K562 (cell line): ENCODE measurements around the gene DYNC2H1. TPM values are rescaled to one million over a fixed set of nuclear protein-coding genes. Genes with fewer than 3 reads are reported as not detected.
A peak's percentile ranks its signal among the peaks of the same experiment; 100 is the strongest.

Experiments
- ATAC-seq: fragments of 200-7000 bp; cut with Tn5 transposase; 3 replicates; pipeline ENCODE4 v1.9.1; 2020; ENCODE audit warnings: moderate library complexity
- BruUV-seq: library from RNA; stranded (reverse); fragments of 400-500 nt; replicated peaks from 2 replicates; lab custom pipeline; 2021; lab: Mats Ljungman, UMichigan
- CTCF ChIA-PET: fragments of 300-600 bp; formaldehyde crosslinking; extraction: SDS; loops from one replicate; lab custom pipeline; 2021; ENCODE audit warnings: low intra/inter-chr PET ratio; lab: Yijun Ruan, JAX
- POLR2A ChIA-PET: fragments of 300-600, 350-650 bp; sonication (Branson Sonifier 250); formaldehyde crosslinking; extraction: SDS; loops from one replicate; lab custom pipeline; 2021; ENCODE audit warnings: antibody characterized with exemption, inconsistent platforms; lab: Yijun Ruan, JAX
- DNase-seq, 4 experiments: peaks; one replicate each; pipeline versions ENCODE4 v3.0.0 to v3.0.0-alpha.2; 2011 to 2018; ENCODE audit warnings: low spot score in 3 of 4, mixed read lengths in 3 of 4; ENCODE audit errors: extremely low read depth in 1 of 4
- FAIRE-seq: peaks from 2 replicates; lab custom pipeline; 2011; peaks lifted over from hg19 to GRCh38; lab: Jason Lieb, UNC
- H2AFZ ChIP-seq: 2 replicates; pipeline ENCODE4 v1.6.0; 2011; ENCODE audit warnings: low read depth, low read length, control low read depth, inconsistent platforms
- H3K27ac ChIP-seq: fragments of 200-600 bp; 3 replicates; pipeline ENCODE4 v1.8.0; 2011; ENCODE audit warnings: low read depth, mild to moderate bottlenecking, control low read depth, inconsistent platforms, low read length, moderate library complexity, mixed read lengths; ENCODE audit errors: extremely low read depth
- H3K27me3 ChIP-seq, 2 experiments: fragments of 300-600 bp in 1 of 2; 2 replicates in 1 of 2; 3 replicates in 1 of 2; pipeline versions ENCODE4 v1.6.0 to v1.8.0; 2011; ENCODE audit warnings: inconsistent platforms in 2 of 2, low read length in 2 of 2, mild to moderate bottlenecking in 1 of 2, mixed read lengths in 1 of 2, moderate library complexity in 1 of 2; ENCODE audit not compliant: control insufficient read depth in 2 of 2, insufficient read depth in 2 of 2
- H3K36me3 ChIP-seq: fragments of 300-600 bp; 3 replicates; pipeline ENCODE4 v1.8.0; 2011; ENCODE audit warnings: mild to moderate bottlenecking, low read length, inconsistent platforms; ENCODE audit not compliant: control insufficient read depth, insufficient read depth
- H3K4me1 ChIP-seq, 2 experiments: fragments of 200-600 bp in 1 of 2; replicated peaks in 1 of 2; 2 replicates in 1 of 2; 3 replicates in 1 of 2; pipeline versions ENCODE4 v1.5.1 to v1.8.0; 2011; ENCODE audit warnings: inconsistent platforms in 2 of 2, low read length in 2 of 2, mild to moderate bottlenecking in 1 of 2, mixed read lengths in 1 of 2, moderate library complexity in 1 of 2; ENCODE audit not compliant: control insufficient read depth in 2 of 2, insufficient read depth in 2 of 2
- H3K4me2 ChIP-seq: 2 replicates; pipeline ENCODE4 v1.6.1; 2011; ENCODE audit warnings: low read length, control low read depth, inconsistent platforms, mixed read lengths; ENCODE audit not compliant: insufficient read depth
- H3K4me3 ChIP-seq: fragments of 200-600 bp; sonication (generic), shearing (Covaris generic); 2 replicates; pipeline ENCODE4 v1.5.1; 2016; ENCODE audit warnings: control low read depth, inconsistent platforms
- H3K79me2 ChIP-seq: fragments of 200-600 bp; 3 replicates; pipeline ENCODE4 v1.8.0; 2011; ENCODE audit warnings: low read length, inconsistent platforms; ENCODE audit not compliant: control insufficient read depth, insufficient read depth
- H3K9ac ChIP-seq, 2 experiments: 2 replicates each; pipeline versions ENCODE4 v1.6.0 to v1.6.1; 2011; ENCODE audit warnings: low read depth in 2 of 2, low read length in 2 of 2, control low read depth in 1 of 2, inconsistent platforms in 1 of 2, mild to moderate bottlenecking in 1 of 2, mixed read lengths in 1 of 2; ENCODE audit not compliant: insufficient read depth in 1 of 2
- H3K9me1 ChIP-seq: one replicate; pipeline ENCODE4 v1.6.0; 2011; ENCODE audit warnings: inconsistent platforms, mild to moderate bottlenecking, low read length, moderate library complexity; ENCODE audit not compliant: control insufficient read depth, insufficient read depth
- H3K9me3 ChIP-seq: replicated peaks from 2 replicates; pipeline ENCODE4 v1.5.1; 2011; ENCODE audit warnings: low read depth, low read length, inconsistent platforms; ENCODE audit not compliant: control insufficient read depth, insufficient read depth
- H4K20me1 ChIP-seq: replicated peaks from 2 replicates; pipeline ENCODE4 v1.6.1; 2011; ENCODE audit warnings: low read length, inconsistent platforms, mixed read lengths; ENCODE audit not compliant: control insufficient read depth, insufficient read depth
- CEBPG ChIP-seq, 3 experiments: fragments of 200-800 bp in 1 of 3; sonication (Bioruptor generic) in 1 of 3; sonication (generic) in 1 of 3; formaldehyde crosslinking in 1 of 3; IDR thresholded peaks in 2 of 3; conservative IDR thresholded peaks in 1 of 3; 2 replicates each; pipeline versions ENCODE4 v1.6.1 to v1.8.0; 2016 to 2022; ENCODE audit warnings: missing compliant biosample characterization in 2 of 3, missing genetic modification characterization in 2 of 3, mild to moderate bottlenecking in 1 of 3, missing genetic modification reagents in 1 of 3
- HNRNPL ChIP-seq: fragments of 200-400 bp; formaldehyde crosslinking; IDR thresholded peaks from 2 replicates; pipeline ENCODE4 v1.6.1; 2017; ENCODE audit warnings: low read depth, mild to moderate bottlenecking, low read length
- KLF13 ChIP-seq: fragments of 450-650 bp; IDR thresholded peaks from 2 replicates; pipeline ENCODE4 v1.6.1; 2016; ENCODE audit warnings: missing genetic modification characterization, low read depth, mild to moderate bottlenecking, missing compliant biosample characterization, moderate library complexity, borderline replicate concordance
- MIER1 ChIP-seq: fragments of 450-650 bp; IDR thresholded peaks from 2 replicates; pipeline ENCODE4 v1.6.1; 2016; ENCODE audit warnings: antibody characterized with exemption, mild to moderate bottlenecking, low read depth
- NR3C1 ChIP-seq: sonication (generic); formaldehyde crosslinking; IDR thresholded peaks from 2 replicates; pipeline ENCODE4 v1.8.1; 2022; ENCODE audit warnings: missing genetic modification reagents
- PTRF ChIP-seq: fragments of 450-650 bp; IDR thresholded peaks from 2 replicates; pipeline ENCODE4 v1.6.1; 2016; ENCODE audit warnings: mild to moderate bottlenecking, missing genetic modification characterization, missing compliant biosample characterization
- SMAD1 ChIP-seq: fragments of 150-350 bp; IDR thresholded peaks from 2 replicates; pipeline ENCODE4 v1.6.1; 2014; ENCODE audit warnings: low read length, low read depth; ENCODE audit not compliant: partially characterized antibody
- TAL1 ChIP-seq: fragments of 450-650 bp; IDR thresholded peaks from 2 replicates; pipeline ENCODE4 v1.6.1; 2016; ENCODE audit warnings: mild to moderate bottlenecking
- USF1 ChIP-seq: sonication (generic); formaldehyde crosslinking; IDR thresholded peaks from 2 replicates; pipeline ENCODE4 v1.9.0; 2022; ENCODE audit warnings: mild to moderate bottlenecking, missing genetic modification reagents
- ZNF511 ChIP-seq: sonication (generic); formaldehyde crosslinking; IDR thresholded peaks from 2 replicates; pipeline ENCODE4 v1.8.0; 2022; ENCODE audit warnings: mild to moderate bottlenecking, missing genetic modification reagents
- WGBS: fragments of 100-300 bp; shearing (Covaris generic); methylation state at CpG from one replicate; pipeline ENCODE4 v1.1.6; 2016; ENCODE audit warnings: low coverage, mixed read lengths; ENCODE audit not compliant: insufficient coverage; ENCODE audit errors: missing lambda C conversion rate; 5-methylcytosine and 5-hydroxymethylcytosine counted together
- in situ Hi-C: fragments of 300-500 bp; cut with MboI; formaldehyde crosslinking; loops from 4 replicates; pipeline ENCODE4 v1.15.0; 2018; ENCODE audit warnings: inconsistent platforms, mixed read lengths
- intact Hi-C: fragments of 100-400 bp; cut with micrococcal nuclease; formaldehyde crosslinking; loops from 2 replicates; pipeline ENCODE4 v1.14.2; 2022
- polyA plus RNA-seq, 8 experiments: library from polyadenylated mRNA; depleted of rRNA in 4 of 8; stranded (reverse) in 5 of 8; unstranded in 3 of 8; fragments of >200 nt; fragmentation: Nextera tagmentation in 2 of 8; fragmentation: Illumina TruSeq in 1 of 8; extraction: Ambion mirVana in 2 of 8; extraction: Trizol in 1 of 8; gene quantifications; 2 replicates each; pipeline versions ENCODE4 v1.2.1 to v1.2.3, GENCODE V29; 2011 to 2014; ENCODE audit warnings: inconsistent platforms in 1 of 8, missing spikeins in 1 of 8
- total RNA-seq, 7 experiments: library from RNA; depleted of rRNA in 6 of 7; stranded (reverse); fragments of >200 nt in 6 of 7; fragmentation: Illumina TruSeq in 2 of 7; extraction: Trizol in 2 of 7; gene quantifications; 2 replicates each; pipeline versions ENCODE4 v1.2.1 to v1.2.3, GENCODE V29; 2011 to 2021; ENCODE audit warnings: low replicate concordance in 1 of 7

DYNC2H1 gene
- total and polyA plus RNA-seq, 9 of the 15 experiments (the other 6 are each of a cell fraction or from before 2014, with no cell fraction given): 0.08 to 0.64 (median 0.20) TPM

DNA sequence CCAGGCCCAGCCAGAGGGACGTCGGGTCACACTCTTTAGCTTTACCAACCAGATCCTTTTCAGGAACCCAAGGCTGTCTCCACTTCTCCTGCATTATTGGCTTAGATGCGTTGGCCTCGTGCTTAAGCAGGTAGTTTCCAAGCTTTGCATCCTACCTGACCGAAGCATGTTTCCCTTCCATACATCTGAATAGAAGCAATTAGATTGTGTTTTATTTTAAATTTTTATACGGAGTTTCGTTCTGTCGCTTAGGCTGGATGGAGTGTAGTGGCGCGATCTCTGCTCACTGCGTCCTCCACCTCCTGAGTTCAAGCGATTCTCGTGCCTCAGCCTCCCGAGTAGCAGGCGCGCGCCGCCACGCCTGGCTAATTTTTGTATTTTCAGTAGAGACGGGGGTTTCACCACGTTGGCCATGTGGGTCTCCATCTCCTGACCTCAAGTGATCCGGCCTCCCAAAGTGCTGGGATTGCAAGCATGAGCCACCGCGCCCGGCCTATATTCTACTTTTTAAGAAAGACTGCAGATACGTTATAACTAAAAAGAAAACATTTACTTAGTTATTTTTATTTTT is 677 bp downstream of the DYNC2H1 start:
- Histone ChIP-seq H3K4me2 (peak overlapping the region; percentile 93), H4K20me1 (no peaks in the 10 kb centered on the region), H3K27me3 (no peaks in the 10 kb centered on the region), H3K36me3 (no peaks in the 10 kb centered on the region), H3K4me3 (peak overlapping the region; percentile 48), H3K9me1 (no peaks in the 10 kb centered on the region), H3K9me3 (no peaks in the 10 kb centered on the region), H2AFZ (peak overlapping the region; percentile 100), H3K4me1 (peaks cover 4 to 6% of the 10 kb centered on the region in 2 experiments; a peak in 4 of 5 replicates), H3K9ac (peak overlapping the region in 1 of 2 experiments; percentile 77; a peak in 1 of 4 replicates), H3K27ac (no peak overlapping the region), H3K79me2 (no peaks in the 10 kb centered on the region)
- FAIRE-seq (peak; percentile 98), DNase-seq (no peak), ATAC-seq (no peak)
- BruUV-seq: no TSS peak
- CTCF ChIA-PET: no interaction called here
- 66% methylated on average over 18 of the region's 26 CpGs for WGBS
- POLR2A ChIA-PET: interaction anchor here (0.9 to 1.3 kb wide), 2 partner anchors 10 to 18 kb away, joined by 3 to 5 read pairs; partner anchors contain the start of gene DCUN1D5
- TF ChIP-seq TAL1 (no peak), CEBPG (CRISPR knock-in tag; IDR thresholded peaks at IDR 0.05) (no peak), CEBPG (tag; conservative IDR thresholded peaks at IDR 0.05 in 1 of 2, IDR thresholded peaks at IDR 0.05 in 1 of 2) (0 out of 4 replicates have a peak, but pooled peaks of 1 of the 2 experiments have one; percentile 1)
- in situ Hi-C loops: no loop called here
- intact Hi-C loops: loop anchor here (1.0 kb wide), 1 partner anchor 18 kb away; the partner anchor contains the start of gene DCUN1D5

GRCh38 chr11:103110391-103110790 is 1.2 kb downstream of the DYNC2H1 start:
- Histone ChIP-seq H3K9me3 (no peaks in the 10 kb centered on the region), H3K9ac (no peak overlapping the region)
- CTCF ChIA-PET: no interaction called here
- no peak for TF ChIP-seq SMAD1
- no peak for TF ChIP-seq KLF13 (tag)
- no peak for TF ChIP-seq PTRF (tag)
- TF ChIP-seq ZNF511 (CRISPR knock-in tag): no peak
- TF ChIP-seq USF1 (CRISPR knock-in tag): no peak
- no peak for TF ChIP-seq NR3C1 (CRISPR knock-in tag)
- TF ChIP-seq MIER1: no peak
- TF ChIP-seq HNRNPL: no peak

More at GRCh38 chr11:103110391-103110790, 1.2 kb downstream of the DYNC2H1 start:
- intact Hi-C loops: no loop called here
- Histone ChIP-seq H3K36me3 (no peaks in the 10 kb centered on the region), H4K20me1 (no peaks in the 10 kb centered on the region), H3K27me3 (no peaks in the 10 kb centered on the region), H3K27ac (no peak overlapping the region), H3K4me2 (no peak overlapping the region), H3K4me1 (peaks cover 4 to 6% of the 10 kb centered on the region in 2 experiments; a peak in 4 of 5 replicates), H3K9me1 (no peaks in the 10 kb centered on the region), H3K4me3 (no peak overlapping the region), H3K79me2 (no peaks in the 10 kb centered on the region), H2AFZ (no peak overlapping the region)
- in situ Hi-C loops: no loop called here
- FAIRE-seq: no peak
- DNase-seq: no peak
- ATAC-seq: no peak
- BruUV-seq: no TSS peak
- POLR2A ChIA-PET: no interaction called here
